Testis (tissue), 2 donors: ENCODE results near the gene DEK.

Experiments
- POLR2A ChIP-seq: fragments of 450-650 bp; IDR thresholded peaks from one replicate; pipeline ENCODE4 v1.6.1; 2017; ENCODE audit warnings: antibody characterized with exemption, mild to moderate bottlenecking, moderate library complexity
- TF ChIP-seq, protein P1 (sequence below), 3 experiments: fragments of 450-650 bp in 2 of 3; fragments of 200-600 bp in 1 of 3; sonication (generic) in 1 of 3; IDR thresholded peaks; one replicate each; pipeline ENCODE4 v1.5.1; 2016 to 2019; ENCODE audit warnings: antibody characterized with exemption in 3 of 3, mild to moderate bottlenecking in 2 of 3, moderate library complexity in 1 of 3

DNA sequence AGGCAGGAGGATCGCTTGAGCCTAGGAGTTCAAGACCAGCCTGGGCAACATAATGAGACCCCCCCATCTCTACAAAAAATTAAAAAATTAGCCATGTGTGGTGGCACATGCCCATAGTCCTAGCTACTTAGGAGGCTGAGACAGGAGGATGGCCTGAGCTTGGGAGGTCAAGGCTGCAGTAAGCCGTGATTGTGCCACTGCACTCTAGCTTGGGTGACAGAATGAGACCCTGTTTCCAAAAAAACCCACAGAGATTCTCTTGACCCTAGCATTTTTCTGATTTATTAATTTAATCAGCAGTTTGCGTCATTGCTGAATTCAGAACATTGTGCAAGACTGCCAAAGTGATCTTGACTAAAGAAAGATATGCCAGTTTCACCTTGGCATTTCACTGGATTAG is 72.3 kb downstream of the DEK start:
- TF ChIP-seq, protein P1, sequence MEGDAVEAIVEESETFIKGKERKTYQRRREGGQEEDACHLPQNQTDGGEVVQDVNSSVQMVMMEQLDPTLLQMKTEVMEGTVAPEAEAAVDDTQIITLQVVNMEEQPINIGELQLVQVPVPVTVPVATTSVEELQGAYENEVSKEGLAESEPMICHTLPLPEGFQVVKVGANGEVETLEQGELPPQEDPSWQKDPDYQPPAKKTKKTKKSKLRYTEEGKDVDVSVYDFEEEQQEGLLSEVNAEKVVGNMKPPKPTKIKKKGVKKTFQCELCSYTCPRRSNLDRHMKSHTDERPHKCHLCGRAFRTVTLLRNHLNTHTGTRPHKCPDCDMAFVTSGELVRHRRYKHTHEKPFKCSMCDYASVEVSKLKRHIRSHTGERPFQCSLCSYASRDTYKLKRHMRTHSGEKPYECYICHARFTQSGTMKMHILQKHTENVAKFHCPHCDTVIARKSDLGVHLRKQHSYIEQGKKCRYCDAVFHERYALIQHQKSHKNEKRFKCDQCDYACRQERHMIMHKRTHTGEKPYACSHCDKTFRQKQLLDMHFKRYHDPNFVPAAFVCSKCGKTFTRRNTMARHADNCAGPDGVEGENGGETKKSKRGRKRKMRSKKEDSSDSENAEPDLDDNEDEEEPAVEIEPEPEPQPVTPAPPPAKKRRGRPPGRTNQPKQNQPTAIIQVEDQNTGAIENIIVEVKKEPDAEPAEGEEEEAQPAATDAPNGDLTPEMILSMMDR (IDR thresholded peaks at IDR 0.05): no peak
- no peak for TF ChIP-seq POLR2A
